Stomach (tissue), 19 donors: Measurements from ENCODE around the gene MYCBPAP. TPM values are rescaled to one million over a fixed set of nuclear protein-coding genes. Genes with fewer than 3 reads are reported as not detected.

ENCODE experiments used
- DNase-seq, 2 donors: peaks; one replicate each; pipeline versions ENCODE4 v3.0.0 to v3.0.0-alpha.2; 2013 to 2019
- H3K27ac ChIP-seq, 5 donors: fragments of 200-600 bp in 4 of 5; sonication (generic) in 4 of 5; one replicate each; pipeline ENCODE4 v1.5.1; 2013 to 2019; ENCODE audit warnings: mild to moderate bottlenecking in 1 of 5, moderate library complexity in 1 of 5
- H3K27me3 ChIP-seq, 3 donors: fragments of 200-600 bp; sonication (generic); one replicate each; pipeline ENCODE4 v1.5.1; 2017 to 2019; ENCODE audit warnings: mixed run types in 1 of 3
- H3K36me3 ChIP-seq, 4 donors: fragments of 200-600 bp; sonication (generic); 1 replicate in 3 of 4; 2 replicates in 1 of 4; pipeline ENCODE4 v1.5.1; 2016 to 2019
- H3K4me1 ChIP-seq, 4 donors: fragments of 200-600 bp; sonication (generic); one replicate each; pipeline ENCODE4 v1.5.1; 2016 to 2019
- H3K4me3 ChIP-seq, 4 donors: fragments of 200-600 bp; sonication (generic) in 3 of 4; one replicate each; pipeline ENCODE4 v1.5.1; 2016 to 2019; ENCODE audit warnings: mild to moderate bottlenecking in 1 of 4
- H3K9me3 ChIP-seq, 4 donors: fragments of 200-600 bp; sonication (generic); one replicate each; pipeline ENCODE4 v1.5.1; 2016 to 2019
- EP300 ChIP-seq: sonication (generic); formaldehyde crosslinking; IDR thresholded peaks from one replicate; pipeline ENCODE4 v1.6.1; 2017; ENCODE audit warnings: antibody characterized with exemption
- POLR2A ChIP-seq, 4 donors: fragments of 450-650 bp; IDR thresholded peaks; one replicate each; pipeline ENCODE4 v1.6.1; 2016; ENCODE audit warnings: antibody characterized with exemption in 4 of 4, control low read depth in 2 of 4, mild to moderate bottlenecking in 1 of 4, moderate library complexity in 1 of 4
- POLR2AphosphoS5 ChIP-seq, 3 donors: sonication (generic); formaldehyde crosslinking; IDR thresholded peaks; one replicate each; pipeline ENCODE4 v1.6.1; 2016; ENCODE audit warnings: antibody characterized with exemption in 3 of 3
- WGBS, 5 donors: extraction: QIAGEN DNeasy Blood & Tissue Kit in 3 of 5; methylation state at CpG; one replicate each; pipeline versions ENCODE4 v1.1.5 to v1.1.7; 2013 to 2018; 5-methylcytosine and 5-hydroxymethylcytosine counted together
- intact Hi-C: fragments of 100-400 bp; cut with DNase I; formaldehyde crosslinking; loops from one replicate; pipeline ENCODE4 v1.15.1; 2023; ENCODE audit warnings: low total_unique reads
- long read RNA-seq, 10 donors: transcript quantifications; one replicate each; lab custom pipeline, GENCODE V29; 2026
- polyA plus RNA-seq, 3 donors: library from polyadenylated mRNA; stranded (reverse); fragments of 200-250 nt; gene quantifications; one replicate each; pipeline ENCODE4 v1.2.3, GENCODE V29; 2013
- total RNA-seq, 5 donors: library from RNA; depleted of rRNA; stranded (reverse); fragments of >200 nt; gene quantifications; one replicate each; pipeline versions ENCODE4 v1.1.0 to v1.2.3, GENCODE V29; 2014 to 2016
- TF ChIP-seq, protein P1 (sequence below), 7 experiments: fragments of 450-650 bp in 4 of 7; fragments of 200-600 bp in 3 of 7; sonication (generic) in 3 of 7; IDR thresholded peaks; one replicate each; pipeline ENCODE4 v1.5.1; 2016 to 2019; ENCODE audit warnings: antibody characterized with exemption in 7 of 7, control low read depth in 2 of 7, mild to moderate bottlenecking in 1 of 7
- donor health status: healthy with polysubstance abuse.
- donor health status: Bipolar disorder and iron deficiency.
- donor health status: healthy.

The MYCBPAP gene, protein sequence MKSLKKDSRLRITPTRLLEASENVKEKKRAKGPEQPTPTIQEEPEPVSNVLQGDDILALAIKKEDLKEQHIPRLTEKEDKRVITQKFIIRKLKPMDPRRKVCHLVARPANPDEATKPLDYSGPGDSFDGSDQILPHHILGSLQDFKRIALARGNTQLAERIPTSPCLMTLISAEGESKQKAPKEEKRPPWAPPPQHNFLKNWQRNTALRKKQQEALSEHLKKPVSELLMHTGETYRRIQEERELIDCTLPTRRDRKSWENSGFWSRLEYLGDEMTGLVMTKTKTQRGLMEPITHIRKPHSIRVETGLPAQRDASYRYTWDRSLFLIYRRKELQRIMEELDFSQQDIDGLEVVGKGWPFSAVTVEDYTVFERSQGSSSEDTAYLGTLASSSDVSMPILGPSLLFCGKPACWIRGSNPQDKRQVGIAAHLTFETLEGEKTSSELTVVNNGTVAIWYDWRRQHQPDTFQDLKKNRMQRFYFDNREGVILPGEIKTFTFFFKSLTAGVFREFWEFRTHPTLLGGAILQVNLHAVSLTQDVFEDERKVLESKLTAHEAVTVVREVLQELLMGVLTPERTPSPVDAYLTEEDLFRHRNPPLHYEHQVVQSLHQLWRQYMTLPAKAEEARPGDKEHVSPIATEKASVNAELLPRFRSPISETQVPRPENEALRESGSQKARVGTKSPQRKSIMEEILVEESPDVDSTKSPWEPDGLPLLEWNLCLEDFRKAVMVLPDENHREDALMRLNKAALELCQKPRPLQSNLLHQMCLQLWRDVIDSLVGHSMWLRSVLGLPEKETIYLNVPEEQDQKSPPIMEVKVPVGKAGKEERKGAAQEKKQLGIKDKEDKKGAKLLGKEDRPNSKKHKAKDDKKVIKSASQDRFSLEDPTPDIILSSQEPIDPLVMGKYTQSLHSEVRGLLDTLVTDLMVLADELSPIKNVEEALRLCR
- total RNA-seq (1 to 10 TPM in 3 of 5 donors, not detected in 2; 1.1 to 2.7 (median 2.6) TPM), polyA plus RNA-seq (under 1 TPM in 2 of 3 donors, not detected in 1; 0.25 to 0.31 TPM)
- long read RNA-seq, donor 1, result 0 reads
- long read RNA-seq, donor 2, result 0 reads
- long read RNA-seq, donor 3, result 0 reads
- long read RNA-seq, donor 4, result 0 reads
- long read RNA-seq, donor 5, result 0 reads
- long read RNA-seq, donor 6, result 0 reads
- long read RNA-seq, donor 7, result 0 reads
- long read RNA-seq, donor 8, result 0 reads
- long read RNA-seq, donor 9, result 0 reads
- long read RNA-seq, donor 10, result 0 reads

DNA sequence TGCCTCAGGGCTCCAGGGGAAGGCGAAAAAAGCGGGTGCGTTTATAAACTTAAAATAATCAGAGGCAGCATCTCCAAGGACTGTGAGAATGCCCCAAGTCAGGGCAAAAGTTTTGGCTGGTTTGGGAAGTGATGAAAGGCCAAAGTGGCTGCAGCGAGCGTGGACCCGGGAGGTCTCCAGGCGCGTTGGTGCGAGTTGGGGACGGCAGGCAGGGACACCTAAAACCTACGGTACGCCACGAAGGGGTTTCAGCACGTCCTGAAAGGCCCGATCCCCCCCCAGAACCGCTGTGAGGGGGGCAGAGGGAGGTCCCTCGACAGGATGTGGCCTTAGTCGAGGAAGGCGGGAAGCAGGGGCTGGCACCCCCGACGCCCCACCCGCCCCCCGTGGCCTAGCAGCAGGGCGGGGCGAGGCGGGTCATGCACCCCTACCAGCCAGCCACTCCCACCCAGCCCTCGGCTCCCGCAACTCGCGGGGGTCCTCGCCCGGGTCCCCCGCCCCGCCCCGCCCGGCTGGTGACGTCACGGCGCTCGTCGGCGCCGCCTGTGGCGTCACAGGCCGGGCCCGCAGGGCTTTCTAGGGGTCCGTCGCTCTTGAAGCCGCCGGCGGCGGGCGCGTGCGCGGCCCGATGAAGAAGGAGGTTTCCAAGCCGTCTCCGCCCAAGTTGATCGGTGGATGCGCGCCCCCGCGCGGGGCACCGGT lies at the start of gene MYCBPAP:
Gene MYCBPAP, plus strand, starts transcription at position 569 of the 702 bp plus-strand sequence. CDS start 236 bp downstream, outside the sequence.
- peaks cover 11 to 31% (median 18%) of the 10 kb centered on the region in 4 donors for H3K4me1 ChIP-seq
- DNase-seq, result peak; percentile 87 to 96
- TF ChIP-seq, protein P1, sequence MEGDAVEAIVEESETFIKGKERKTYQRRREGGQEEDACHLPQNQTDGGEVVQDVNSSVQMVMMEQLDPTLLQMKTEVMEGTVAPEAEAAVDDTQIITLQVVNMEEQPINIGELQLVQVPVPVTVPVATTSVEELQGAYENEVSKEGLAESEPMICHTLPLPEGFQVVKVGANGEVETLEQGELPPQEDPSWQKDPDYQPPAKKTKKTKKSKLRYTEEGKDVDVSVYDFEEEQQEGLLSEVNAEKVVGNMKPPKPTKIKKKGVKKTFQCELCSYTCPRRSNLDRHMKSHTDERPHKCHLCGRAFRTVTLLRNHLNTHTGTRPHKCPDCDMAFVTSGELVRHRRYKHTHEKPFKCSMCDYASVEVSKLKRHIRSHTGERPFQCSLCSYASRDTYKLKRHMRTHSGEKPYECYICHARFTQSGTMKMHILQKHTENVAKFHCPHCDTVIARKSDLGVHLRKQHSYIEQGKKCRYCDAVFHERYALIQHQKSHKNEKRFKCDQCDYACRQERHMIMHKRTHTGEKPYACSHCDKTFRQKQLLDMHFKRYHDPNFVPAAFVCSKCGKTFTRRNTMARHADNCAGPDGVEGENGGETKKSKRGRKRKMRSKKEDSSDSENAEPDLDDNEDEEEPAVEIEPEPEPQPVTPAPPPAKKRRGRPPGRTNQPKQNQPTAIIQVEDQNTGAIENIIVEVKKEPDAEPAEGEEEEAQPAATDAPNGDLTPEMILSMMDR (IDR thresholded peaks at IDR 0.05), result no peak
- no peak for TF ChIP-seq POLR2A (IDR thresholded peaks at IDR 0.05)
- TF ChIP-seq POLR2AphosphoS5 (IDR thresholded peaks at IDR 0.05), result peak; percentile 38 to 63 (median 49)
- TF ChIP-seq EP300, result no peak
- no peaks in the 10 kb centered on the region for H3K36me3 ChIP-seq
- peak within 1 kb of the TSS; percentile 57 to 63 (median 60) for H3K4me3 ChIP-seq
- intact Hi-C loops, result no loop called here
- H3K27me3 ChIP-seq, result no peaks in the 10 kb centered on the region
- no peaks in the 10 kb centered on the region for H3K9me3 ChIP-seq
- 9 to 24% (median 12%) methylated on average over 16 to 66 of the region's 66 CpGs for WGBS, 5 donors
- peak within 1 kb of the TSS; percentile 37 to 89 (median 75) for H3K27ac ChIP-seq

DNA sequence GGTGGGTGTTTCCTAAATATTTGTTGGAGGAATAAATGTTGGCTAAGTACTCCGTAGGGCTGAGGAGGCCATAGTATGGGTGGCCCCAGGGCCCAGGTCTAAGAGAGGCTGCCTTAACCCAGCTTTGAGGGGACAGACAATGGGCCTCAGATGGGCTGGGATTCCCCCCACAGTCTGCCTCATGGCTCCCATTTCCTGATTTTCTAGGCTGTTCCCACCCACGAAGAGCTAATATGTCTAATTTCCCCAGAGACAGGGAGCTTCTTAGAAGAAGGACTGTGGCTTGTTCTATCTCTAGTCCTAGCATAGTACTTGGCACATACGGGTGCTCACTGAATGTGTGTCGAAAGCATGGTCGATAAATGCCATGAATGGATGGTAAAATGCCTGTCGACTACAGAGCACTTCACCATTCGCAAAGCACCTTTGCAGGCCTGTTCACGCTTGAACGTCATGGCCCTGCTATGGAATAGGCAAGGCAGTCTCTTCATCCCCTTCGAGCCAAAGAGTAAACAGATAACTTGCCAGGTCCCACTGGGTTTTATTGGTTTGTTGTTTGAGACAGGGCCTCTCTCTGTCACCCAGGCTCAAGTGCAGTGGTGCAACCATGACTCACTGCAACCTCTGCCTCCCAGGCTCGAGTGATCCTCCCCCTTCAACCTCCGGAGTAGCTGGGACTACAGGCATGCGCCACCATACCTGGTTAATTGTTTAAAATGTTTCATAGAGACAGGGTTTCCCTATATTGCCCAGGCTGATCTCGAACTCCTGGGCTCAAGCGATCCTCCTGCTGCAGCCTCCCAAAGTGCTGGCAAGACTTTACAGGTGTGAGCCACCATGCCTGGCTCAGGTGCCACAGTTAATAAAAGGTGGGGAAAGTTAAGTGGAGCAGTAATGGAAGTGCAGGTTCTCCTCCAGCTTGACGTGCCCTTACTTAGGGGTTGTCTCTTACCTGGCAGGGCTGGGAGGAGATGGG lies 49.2 kb upstream of the MYCBPAP start:
- no peak overlapping the region for H3K27ac ChIP-seq
- peaks cover 0 to 3% (median 0%) of the 10 kb centered on the region in 4 donors for H3K4me1 ChIP-seq

DNA sequence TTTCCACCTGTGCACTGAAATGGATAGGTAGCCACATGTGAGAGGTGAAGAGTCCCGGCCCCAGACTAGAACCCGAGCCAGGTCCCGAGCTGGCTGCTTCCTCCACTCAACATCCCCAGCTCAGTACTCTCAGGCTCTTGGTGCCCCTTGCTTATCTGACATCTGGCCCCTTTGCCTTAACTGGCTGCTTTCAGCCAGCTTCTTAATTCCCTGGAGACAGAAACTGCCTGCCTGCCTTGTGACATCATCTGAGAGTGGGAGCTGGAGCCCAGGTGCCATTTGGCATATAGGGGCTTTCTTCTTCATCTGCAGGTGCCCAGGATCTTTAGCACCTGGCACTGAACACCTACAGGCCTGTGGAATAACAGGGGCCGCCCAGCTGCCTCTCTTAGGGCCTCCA lies 48.5 kb upstream of the MYCBPAP start:
- DNase-seq, result no peak
- Histone ChIP-seq H3K4me3 (no peak overlapping the region), H3K27me3 (no peaks in the 10 kb centered on the region), H3K9me3 (no peaks in the 10 kb centered on the region), H3K4me1 (peaks cover 0 to 8% (median 1%) of the 10 kb centered on the region in 4 donors), H3K36me3 (peaks cover 0 to 39% (median 35%) of the 10 kb centered on the region in 4 donors), H3K27ac (no peak overlapping the region)
- TF ChIP-seq POLR2AphosphoS5 (IDR thresholded peaks at IDR 0.05) (no peak), POLR2A (IDR thresholded peaks at IDR 0.05) (no peak), EP300 (no peak)
- TF ChIP-seq, protein P1 (IDR thresholded peaks at IDR 0.05), result no peak
- intact Hi-C loops, result no loop called here
- 69 to 91% (median 86%) methylated on average over 4 of the region's 4 CpGs for WGBS, 5 donors

More for the DNA sequence above, 49.2 kb upstream of the MYCBPAP start:
- no peak for DNase-seq
- H3K27me3 ChIP-seq, result no peaks in the 10 kb centered on the region
- no peak for TF ChIP-seq EP300
- no peaks in the 10 kb centered on the region for H3K9me3 ChIP-seq
- H3K36me3 ChIP-seq, result peaks cover 0 to 37% (median 32%) of the 10 kb centered on the region in 4 donors
- WGBS, 5 donors, result 79 to 84% (median 81%) methylated on average over 16 of the region's 16 CpGs
- intact Hi-C loops, result no loop called here
- no peak overlapping the region for H3K4me3 ChIP-seq
